ENCODE results near the gene NFX1.
"Not testable (repeated sequence)": the region's sequence is repeated elsewhere in the genome, so short reads cannot be mapped to it uniquely, and the experiment has no call there.

Gene NFX1

GRCh38 chr9:33364127-33364526 lies 73.8 kb downstream of the NFX1 start:
- no peak for DNase-seq (ENCODE audit: low read depth in 2 of 2)

- DNase-seq (ENCODE audit: low read depth in 2 of 2): not testable (repeated sequence)
Observed at GRCh38 chr9:33364814-33365213, 74.5 kb downstream of the NFX1 start.

- no peak for DNase-seq (ENCODE audit: low read depth in 2 of 2)
Observed at GRCh38 chr9:33366979-33367480, 76.7 kb downstream of the NFX1 start.

GRCh38 chr9:33372900-33373299 lies 82.6 kb downstream of the NFX1 start:
- no peak for DNase-seq (ENCODE audit: low read depth in 2 of 2)

- no peak for DNase-seq (ENCODE audit: low read depth in 2 of 2)
Observed at GRCh38 chr9:33374190-33374589, 83.9 kb downstream of the NFX1 start.

- peak; percentile 50 to 58 for DNase-seq (ENCODE audit: low read depth in 2 of 2)
Observed at GRCh38 chr9:33374634-33375237, 84.4 kb downstream of the NFX1 start.

GRCh38 chr9:33375238-33375840 lies 85.0 kb downstream of the NFX1 start:
- no peak for DNase-seq (ENCODE audit: low read depth in 2 of 2)

- no peak for DNase-seq (ENCODE audit: low read depth in 2 of 2)
Observed at GRCh38 chr9:33375841-33376321, 85.6 kb downstream of the NFX1 start.

- no peak for DNase-seq (ENCODE audit: low read depth in 2 of 2)
Observed at GRCh38 chr9:33377089-33377715, 86.9 kb downstream of the NFX1 start.

GRCh38 chr9:33378121-33378795 lies 87.9 kb downstream of the NFX1 start:
- no peak for DNase-seq (ENCODE audit: low read depth in 2 of 2)

GRCh38 chr9:33379666-33380389 lies 89.5 kb downstream of the NFX1 start:
- no peak for DNase-seq (ENCODE audit: low read depth in 2 of 2)

GRCh38 chr9:33380390-33381094 lies 90.2 kb downstream of the NFX1 start:
- DNase-seq (ENCODE audit: low read depth in 2 of 2): no peak

- no peak for DNase-seq (ENCODE audit: low read depth in 2 of 2)
Observed at GRCh38 chr9:33381231-33381791, 91.0 kb downstream of the NFX1 start.

- not testable (repeated sequence) for DNase-seq (ENCODE audit: low read depth in 2 of 2)
Observed at GRCh38 chr9:33382397-33382796, 92.1 kb downstream of the NFX1 start.

- not testable (repeated sequence) for DNase-seq (ENCODE audit: low read depth in 2 of 2)
Observed at GRCh38 chr9:33383396-33383795, 93.1 kb downstream of the NFX1 start.

GRCh38 chr9:33385536-33385935 lies 95.2 kb downstream of the NFX1 start:
- not testable (repeated sequence) for DNase-seq (ENCODE audit: low read depth in 2 of 2)

- DNase-seq (ENCODE audit: low read depth in 2 of 2): not testable (repeated sequence)
Observed at GRCh38 chr9:33385979-33386640, 95.8 kb downstream of the NFX1 start.

- not testable (repeated sequence) for DNase-seq (ENCODE audit: low read depth in 2 of 2)
Observed at GRCh38 chr9:33386641-33386996, 96.3 kb downstream of the NFX1 start.

GRCh38 chr9:33386998-33387397 lies 96.7 kb downstream of the NFX1 start:
- not testable (repeated sequence) for DNase-seq (ENCODE audit: low read depth in 2 of 2)

Measured in stimulated activated CD4-positive, alpha-beta T cell treated with anti-CD3 and anti-CD28 coated beads, Interleukin-4, amount 100 ng/mL, for 48 hours (primary cell).